Measurements from ENCODE around the gene MCC.

The MCC gene

DNA sequence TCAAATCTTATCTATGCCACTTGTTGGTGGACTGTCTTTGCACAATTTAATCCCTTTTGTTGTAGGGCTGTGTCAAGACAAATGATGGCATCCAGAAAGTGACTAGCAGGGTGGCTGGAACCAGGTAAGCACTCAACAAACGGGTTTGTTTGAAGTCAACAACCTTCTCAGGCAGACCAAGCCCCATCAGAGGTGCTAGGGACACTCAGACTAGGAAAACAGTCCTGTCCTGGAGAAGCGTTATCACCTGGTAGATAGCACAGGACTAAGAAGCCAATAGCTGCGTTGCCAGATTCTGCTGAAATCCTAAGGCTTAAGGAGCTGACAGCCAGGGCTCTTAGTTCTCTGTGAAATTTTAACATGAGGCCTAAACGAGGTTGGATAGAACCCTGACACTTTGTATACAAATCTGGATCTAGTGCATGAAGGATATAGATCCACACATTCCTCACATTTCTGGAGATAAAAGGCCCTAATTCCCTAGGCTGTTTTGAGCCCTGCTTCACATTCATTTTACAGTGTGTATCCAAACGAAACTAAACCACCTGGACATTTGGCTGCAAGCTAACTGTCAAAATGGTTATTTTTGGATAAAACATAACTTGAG, 331.9 kb downstream of the MCC start:
- DNase-seq (ENCODE audit: extremely low read depth, insufficient read length), result no peak
- Histone ChIP-seq H3K36me3 (ENCODE audit: control insufficient read depth, insufficient read depth, low read length) (no peaks in the 10 kb centered on the region), H3K4me3 (replicated peaks; ENCODE audit: low read depth, low read length) (no peak overlapping the region), H3K27me3 (replicated peaks; ENCODE audit: control insufficient read depth, insufficient read depth, low read length) (peaks cover 1% of the 10 kb centered on the region)
- TF ChIP-seq, protein P1, sequence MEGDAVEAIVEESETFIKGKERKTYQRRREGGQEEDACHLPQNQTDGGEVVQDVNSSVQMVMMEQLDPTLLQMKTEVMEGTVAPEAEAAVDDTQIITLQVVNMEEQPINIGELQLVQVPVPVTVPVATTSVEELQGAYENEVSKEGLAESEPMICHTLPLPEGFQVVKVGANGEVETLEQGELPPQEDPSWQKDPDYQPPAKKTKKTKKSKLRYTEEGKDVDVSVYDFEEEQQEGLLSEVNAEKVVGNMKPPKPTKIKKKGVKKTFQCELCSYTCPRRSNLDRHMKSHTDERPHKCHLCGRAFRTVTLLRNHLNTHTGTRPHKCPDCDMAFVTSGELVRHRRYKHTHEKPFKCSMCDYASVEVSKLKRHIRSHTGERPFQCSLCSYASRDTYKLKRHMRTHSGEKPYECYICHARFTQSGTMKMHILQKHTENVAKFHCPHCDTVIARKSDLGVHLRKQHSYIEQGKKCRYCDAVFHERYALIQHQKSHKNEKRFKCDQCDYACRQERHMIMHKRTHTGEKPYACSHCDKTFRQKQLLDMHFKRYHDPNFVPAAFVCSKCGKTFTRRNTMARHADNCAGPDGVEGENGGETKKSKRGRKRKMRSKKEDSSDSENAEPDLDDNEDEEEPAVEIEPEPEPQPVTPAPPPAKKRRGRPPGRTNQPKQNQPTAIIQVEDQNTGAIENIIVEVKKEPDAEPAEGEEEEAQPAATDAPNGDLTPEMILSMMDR (IDR thresholded peaks at IDR 0.05; ENCODE audit: insufficient read depth, low read length, poor library complexity, severe bottlenecking), result no peak

DNA sequence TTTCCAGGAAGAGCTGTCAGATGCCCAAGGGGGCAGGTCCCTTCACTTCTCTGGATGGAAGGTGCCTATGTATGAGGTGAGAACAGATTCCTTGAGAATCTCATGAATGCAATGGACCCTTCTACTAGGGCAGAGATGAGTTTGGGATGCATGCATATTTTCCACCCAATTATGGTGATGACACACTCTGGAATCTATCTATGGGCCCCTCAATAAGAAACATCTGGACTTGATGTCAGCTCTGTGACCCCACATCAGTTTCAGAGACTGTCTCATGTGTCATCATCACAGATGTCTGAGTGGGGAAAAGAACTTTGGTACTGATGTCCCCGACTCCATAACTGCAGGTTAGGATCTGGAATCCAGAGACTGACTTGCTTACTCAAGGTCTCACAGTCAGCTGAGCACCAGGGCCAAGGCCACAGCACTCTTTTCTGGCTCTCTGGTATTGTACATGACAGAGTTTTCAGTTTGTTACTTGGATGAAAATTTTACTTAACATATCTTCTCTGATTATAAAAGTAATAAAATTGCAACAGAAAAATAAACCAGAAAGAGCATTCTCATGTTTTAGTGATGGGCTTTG, 334.6 kb downstream of the MCC start:
- no peaks in the 10 kb centered on the region for H3K36me3 ChIP-seq (ENCODE audit: control insufficient read depth, insufficient read depth, low read length)
- TF ChIP-seq, protein P1 (IDR thresholded peaks at IDR 0.05; ENCODE audit: insufficient read depth, low read length, poor library complexity, severe bottlenecking), result no peak

DNA sequence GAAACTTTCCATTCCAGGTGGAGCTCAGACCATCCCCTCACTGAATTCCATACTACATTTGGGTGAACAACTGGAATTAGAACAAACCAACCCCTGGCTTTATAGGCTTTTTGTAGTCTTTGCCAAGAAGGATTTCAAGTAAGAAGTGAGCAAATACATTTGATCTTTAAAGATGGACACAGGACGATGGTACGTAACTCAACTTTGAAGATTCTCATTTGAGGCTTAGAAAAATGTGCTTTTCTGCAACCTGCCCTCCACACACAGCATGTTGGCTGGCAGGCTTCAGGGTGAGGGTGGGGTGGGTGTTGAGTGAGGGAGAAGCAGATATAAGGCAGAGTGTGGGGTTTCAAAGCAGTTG, 335.9 kb downstream of the MCC start:
- peaks cover 1% of the 10 kb centered on the region for H3K27me3 ChIP-seq (replicated peaks; ENCODE audit: control insufficient read depth, insufficient read depth, low read length)
- TF ChIP-seq, protein P1 (IDR thresholded peaks at IDR 0.05; ENCODE audit: insufficient read depth, low read length, poor library complexity, severe bottlenecking), result no peak
- no peak overlapping the region for H3K4me3 ChIP-seq (replicated peaks; ENCODE audit: low read depth, low read length)
- no peak for DNase-seq (ENCODE audit: extremely low read depth, insufficient read length)
- H3K36me3 ChIP-seq (ENCODE audit: control insufficient read depth, insufficient read depth, low read length), result no peaks in the 10 kb centered on the region

More for the DNA sequence above, 334.6 kb downstream of the MCC start:
- H3K27me3 ChIP-seq (replicated peaks; ENCODE audit: control insufficient read depth, insufficient read depth, low read length), result peaks cover 1% of the 10 kb centered on the region
- no peak for DNase-seq (ENCODE audit: extremely low read depth, insufficient read length)
- no peak overlapping the region for H3K4me3 ChIP-seq (replicated peaks; ENCODE audit: low read depth, low read length)

DNA sequence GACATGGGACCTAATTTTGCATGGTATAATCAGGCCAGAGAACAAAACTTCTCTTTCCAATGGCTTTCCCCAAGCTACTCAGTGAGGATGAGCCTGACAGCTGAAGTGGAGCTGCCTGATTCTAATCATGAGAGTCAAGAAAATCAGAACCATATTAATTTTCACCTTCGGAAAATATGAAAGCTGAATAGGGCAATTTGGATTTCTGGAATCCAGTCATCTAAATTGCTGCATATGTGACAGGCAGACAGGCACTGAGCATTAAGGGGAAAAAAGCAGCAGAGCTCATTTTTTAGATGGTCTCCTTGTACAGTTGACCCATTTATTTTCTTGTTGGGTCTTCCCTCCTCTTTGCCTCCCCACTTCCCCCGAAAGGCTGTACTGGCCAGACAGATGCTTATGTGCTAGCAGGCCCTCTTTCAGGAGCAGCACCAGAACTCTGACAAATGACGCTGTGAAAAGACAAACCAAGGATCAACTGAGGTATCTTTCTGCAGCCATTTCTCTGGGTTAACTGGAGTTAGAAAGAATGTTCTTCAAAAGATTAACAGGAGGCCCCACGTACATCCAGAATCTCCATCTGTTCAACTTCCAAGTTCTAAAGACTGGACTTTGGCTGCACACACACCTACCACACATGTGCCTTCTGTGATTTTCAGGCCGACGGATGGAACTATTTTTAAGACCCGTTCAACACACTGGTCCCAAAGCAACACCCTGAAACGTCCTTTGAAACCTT, 336.4 kb downstream of the MCC start:
- TF ChIP-seq, protein P1 (IDR thresholded peaks at IDR 0.05; ENCODE audit: insufficient read depth, low read length, poor library complexity, severe bottlenecking), result no peak
- no peak for DNase-seq (ENCODE audit: extremely low read depth, insufficient read length)
- Histone ChIP-seq H3K4me3 (replicated peaks; ENCODE audit: low read depth, low read length) (no peak overlapping the region), H3K36me3 (ENCODE audit: control insufficient read depth, insufficient read depth, low read length) (no peaks in the 10 kb centered on the region), H3K27me3 (replicated peaks; ENCODE audit: control insufficient read depth, insufficient read depth, low read length) (peaks cover 1% of the 10 kb centered on the region)

DNA sequence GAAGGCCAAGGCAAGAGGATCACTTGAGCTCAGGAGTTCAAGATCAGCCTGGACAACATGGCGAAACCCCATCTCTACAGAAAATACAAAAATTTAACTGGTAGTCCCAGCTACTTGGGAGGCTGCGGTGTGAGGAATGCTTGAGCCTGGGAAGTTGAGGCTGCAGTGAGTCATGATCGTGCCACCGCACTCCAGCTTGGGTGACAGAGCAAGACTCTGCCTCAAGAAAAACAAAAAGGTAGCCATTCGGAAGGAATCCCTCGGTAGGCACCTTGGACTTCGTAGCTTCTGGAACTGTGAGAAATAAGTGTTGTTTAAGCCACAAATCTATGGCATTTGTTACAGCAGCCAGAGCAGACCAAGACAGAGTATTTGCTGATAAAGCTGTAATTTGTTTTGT, 337.4 kb downstream of the MCC start:
- TF ChIP-seq, protein P1 (IDR thresholded peaks at IDR 0.05; ENCODE audit: insufficient read depth, low read length, poor library complexity, severe bottlenecking), result no peak
- Histone ChIP-seq H3K27me3 (replicated peaks; ENCODE audit: control insufficient read depth, insufficient read depth, low read length) (peaks cover 1% of the 10 kb centered on the region), H3K4me3 (replicated peaks; ENCODE audit: low read depth, low read length) (no peak overlapping the region), H3K36me3 (ENCODE audit: control insufficient read depth, insufficient read depth, low read length) (no peaks in the 10 kb centered on the region)
- DNase-seq (ENCODE audit: extremely low read depth, insufficient read length), result no peak

Data from GM06990 (cell line).